A204.1 (cell line): ENCODE results near the gene DDX53.

ENCODE experiments used
- FAIRE-seq: peaks from 2 replicates; lab custom pipeline; 2012; peaks lifted over from hg19 to GRCh38; lab: Jason Lieb, UNC

DDX53 gene

GRCh38 chrX:23052324-23052723 lies 52.6 kb downstream of the DDX53 start:
- no peak for FAIRE-seq
